H1 (cell line): ENCODE measurements around the gene KMT5B. TPM values are rescaled to one million over a fixed set of nuclear protein-coding genes. Genes with fewer than 3 reads are reported as not detected.

Experiments
- CHD1 ChIP-seq: IDR thresholded peaks from 2 replicates; pipeline ENCODE4 v1.6.1; 2012; ENCODE audit warnings: low read depth, low read length, improper control_type of control experiment
- EGR1 ChIP-seq: IDR thresholded peaks from 2 replicates; pipeline ENCODE4 v1.6.1; 2011; ENCODE audit warnings: low read depth, low read length, borderline replicate concordance
- GABPA ChIP-seq: IDR thresholded peaks from 2 replicates; pipeline ENCODE4 v1.6.1; 2011; ENCODE audit warnings: mild to moderate bottlenecking, low read length, moderate library complexity, borderline replicate concordance; ENCODE audit not compliant: insufficient read depth
- RAD21 ChIP-seq, 2 experiments: IDR thresholded peaks in 1 of 2; conservative IDR thresholded peaks in 1 of 2; 2 replicates each; pipeline ENCODE4 v1.6.1; 2011; ENCODE audit warnings: low read depth in 2 of 2, low read length in 2 of 2, improper control_type of control experiment in 1 of 2, inconsistent platforms in 1 of 2, mild to moderate bottlenecking in 1 of 2, moderate library complexity in 1 of 2
- RBBP5 ChIP-seq: IDR thresholded peaks from 2 replicates; pipeline ENCODE4 v1.7.1; 2012; ENCODE audit warnings: low read depth, mild to moderate bottlenecking, inconsistent platforms, low read length, moderate library complexity, borderline replicate concordance
- RXRA ChIP-seq: IDR thresholded peaks from 2 replicates; pipeline ENCODE4 v1.6.1; 2011; ENCODE audit warnings: low read depth, mild to moderate bottlenecking, low read length, moderate library complexity; ENCODE audit not compliant: insufficient read depth
- SAP30 ChIP-seq: fragments of 300-600 bp; sonication (generic); IDR thresholded peaks from 2 replicates; pipeline ENCODE4 v1.7.1; 2012; ENCODE audit warnings: low read length, moderate library complexity, mild to moderate bottlenecking, inconsistent platforms; ENCODE audit not compliant: insufficient read depth, insufficient replicate concordance
- TAF7 ChIP-seq: optimal IDR thresholded peaks from 2 replicates; pipeline ENCODE3; 2011; ENCODE audit warnings: low read depth, mild to moderate bottlenecking, inconsistent platforms, low read length, moderate library complexity, borderline replicate concordance
- polyA plus RNA-seq, 7 experiments: library from polyadenylated mRNA; depleted of rRNA in 3 of 7; stranded (reverse) in 5 of 7; unstranded in 2 of 7; fragments of >200 nt in 5 of 7; fragments of 200-250 nt in 2 of 7; gene quantifications; 1 replicate in 5 of 7; 2 replicates in 1 of 7; 4 replicates in 1 of 7; pipeline versions ENCODE4 v1.2.1 to v1.2.3, GENCODE V29; 2011 to 2013; ENCODE audit warnings: missing spikeins in 2 of 7, mixed read lengths in 2 of 7
- total RNA-seq: library from RNA; stranded (reverse); fragmentation: NEBNext Ultra II Directional; extraction: Animal tissue kit (Norgen Biotek cat#: 25700); gene quantifications from 2 replicates; pipeline ENCODE4 v1.2.1, GENCODE V29; 2021
- TF ChIP-seq, protein P1 (sequence below): IDR thresholded peaks from 2 replicates; pipeline ENCODE4 v1.6.1; 2012; ENCODE audit warnings: inconsistent platforms
- TF ChIP-seq, protein P2 (sequence below), 3 experiments: IDR thresholded peaks; 1 replicate in 2 of 3; 2 replicates in 1 of 3; pipeline versions ENCODE4 v1.5.1 to v1.6.1; 2011; ENCODE audit warnings: low read length in 3 of 3, mild to moderate bottlenecking in 3 of 3, inconsistent platforms in 2 of 3, low read depth in 1 of 3, moderate library complexity in 1 of 3; ENCODE audit not compliant: insufficient read depth in 1 of 3; ENCODE audit errors: control extremely low read depth in 1 of 3
- TF ChIP-seq, protein P3 (sequence below): IDR thresholded peaks from 2 replicates; pipeline ENCODE4 v1.6.1; 2012; ENCODE audit warnings: inconsistent platforms
- TF ChIP-seq, protein P4 (sequence below): IDR thresholded peaks from 2 replicates; pipeline ENCODE4 v1.6.1; 2011; ENCODE audit warnings: low read depth, mild to moderate bottlenecking, low read length; ENCODE audit not compliant: insufficient read depth

KMT5B gene
- total and polyA plus RNA-seq, 2 of the 8 experiments (the other 6 are each of a cell fraction or from before 2014, with no cell fraction given): 11.0 to 40.8 TPM

DNA sequence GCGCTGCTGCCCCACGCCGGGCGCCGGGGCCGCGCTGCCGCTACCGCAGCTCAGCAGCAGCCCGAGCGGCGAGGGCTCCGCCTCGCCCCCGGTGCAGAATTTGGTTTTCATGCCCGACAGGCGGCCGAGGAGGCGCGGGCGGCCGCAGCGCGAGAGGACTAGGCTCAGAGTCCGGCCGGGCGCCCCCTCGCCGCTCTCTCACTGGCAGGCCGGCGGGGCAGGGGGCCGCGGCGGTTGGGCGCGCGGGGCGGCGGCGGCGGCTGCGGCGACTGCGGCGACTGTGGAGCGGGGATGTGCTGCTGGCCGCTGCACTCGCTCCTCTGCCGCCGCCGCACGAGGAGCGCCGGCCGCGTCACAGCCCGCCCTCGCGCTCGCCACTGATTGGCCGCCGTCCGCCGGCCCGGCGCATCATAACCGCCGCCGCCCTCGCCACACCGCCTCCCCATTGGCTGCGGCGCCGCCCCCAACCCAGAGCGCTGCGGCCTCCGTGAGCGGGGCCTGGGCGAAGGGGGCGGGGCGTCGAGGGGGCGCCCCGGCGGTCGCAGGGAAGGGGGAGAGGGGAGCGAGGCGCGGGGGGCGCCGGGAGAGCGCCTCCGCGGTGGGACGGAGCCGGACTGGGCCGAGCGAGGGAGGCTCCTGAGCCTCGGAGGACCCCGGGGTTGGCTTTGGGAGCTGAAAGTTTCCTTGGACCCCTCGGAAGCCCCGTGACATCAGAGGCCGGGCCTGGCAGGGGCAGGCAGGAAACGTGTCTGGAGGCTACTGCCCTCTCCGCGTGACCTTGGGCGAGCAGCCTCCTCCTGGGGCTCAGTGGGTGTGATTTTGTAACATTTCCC lies 91.8 kb downstream of the KMT5B start, which contains the start of gene CHKA (continued):
- TF ChIP-seq, protein P1, sequence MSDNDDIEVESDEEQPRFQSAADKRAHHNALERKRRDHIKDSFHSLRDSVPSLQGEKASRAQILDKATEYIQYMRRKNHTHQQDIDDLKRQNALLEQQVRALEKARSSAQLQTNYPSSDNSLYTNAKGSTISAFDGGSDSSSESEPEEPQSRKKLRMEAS: peak; percentile 70; the same call in 1 of the 2 replicates
- TF ChIP-seq, protein P2, sequence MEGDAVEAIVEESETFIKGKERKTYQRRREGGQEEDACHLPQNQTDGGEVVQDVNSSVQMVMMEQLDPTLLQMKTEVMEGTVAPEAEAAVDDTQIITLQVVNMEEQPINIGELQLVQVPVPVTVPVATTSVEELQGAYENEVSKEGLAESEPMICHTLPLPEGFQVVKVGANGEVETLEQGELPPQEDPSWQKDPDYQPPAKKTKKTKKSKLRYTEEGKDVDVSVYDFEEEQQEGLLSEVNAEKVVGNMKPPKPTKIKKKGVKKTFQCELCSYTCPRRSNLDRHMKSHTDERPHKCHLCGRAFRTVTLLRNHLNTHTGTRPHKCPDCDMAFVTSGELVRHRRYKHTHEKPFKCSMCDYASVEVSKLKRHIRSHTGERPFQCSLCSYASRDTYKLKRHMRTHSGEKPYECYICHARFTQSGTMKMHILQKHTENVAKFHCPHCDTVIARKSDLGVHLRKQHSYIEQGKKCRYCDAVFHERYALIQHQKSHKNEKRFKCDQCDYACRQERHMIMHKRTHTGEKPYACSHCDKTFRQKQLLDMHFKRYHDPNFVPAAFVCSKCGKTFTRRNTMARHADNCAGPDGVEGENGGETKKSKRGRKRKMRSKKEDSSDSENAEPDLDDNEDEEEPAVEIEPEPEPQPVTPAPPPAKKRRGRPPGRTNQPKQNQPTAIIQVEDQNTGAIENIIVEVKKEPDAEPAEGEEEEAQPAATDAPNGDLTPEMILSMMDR (IDR thresholded peaks at IDR 0.05; ENCODE audit: control extremely low read depth in 1 of 3, insufficient read depth in 1 of 3, low read depth in 1 of 3, low read length in 3 of 3): no peak
- TF ChIP-seq, protein P3, sequence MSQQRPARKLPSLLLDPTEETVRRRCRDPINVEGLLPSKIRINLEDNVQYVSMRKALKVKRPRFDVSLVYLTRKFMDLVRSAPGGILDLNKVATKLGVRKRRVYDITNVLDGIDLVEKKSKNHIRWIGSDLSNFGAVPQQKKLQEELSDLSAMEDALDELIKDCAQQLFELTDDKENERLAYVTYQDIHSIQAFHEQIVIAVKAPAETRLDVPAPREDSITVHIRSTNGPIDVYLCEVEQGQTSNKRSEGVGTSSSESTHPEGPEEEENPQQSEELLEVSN: peak; percentile 72
- TF ChIP-seq GABPA (no peak), TAF7 (peak; percentile 91), SAP30 (no peak), CHD1 (no peak), EGR1 (peak; percentile 73; the same call in 1 of the 2 replicates), RBBP5 (peak; percentile 85; the same call in 1 of the 2 replicates), RAD21 (IDR thresholded peaks at IDR 0.05 in 1 of 2, conservative IDR thresholded peaks at IDR 0.05 in 1 of 2; ENCODE audit: low read depth in 2 of 2, low read length in 2 of 2) (peak in 1 of 2 experiments; percentile 21; a peak in 1 of 4 replicates), RXRA (no peak)
- TF ChIP-seq, protein P4, sequence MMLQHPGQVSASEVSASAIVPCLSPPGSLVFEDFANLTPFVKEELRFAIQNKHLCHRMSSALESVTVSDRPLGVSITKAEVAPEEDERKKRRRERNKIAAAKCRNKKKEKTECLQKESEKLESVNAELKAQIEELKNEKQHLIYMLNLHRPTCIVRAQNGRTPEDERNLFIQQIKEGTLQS: no peak
